Stimulated activated CD8-positive, alpha-beta memory T cell treated with anti-CD3 and anti-CD28 coated beads, Interleukin-15, amount 100 ng/mL, for 1 hour (primary cell): ENCODE measurements around the gene EXOSC9.

Experiments
- DNase-seq: peaks from one replicate; pipeline ENCODE4 v3.0.0-alpha.2; 2020; ENCODE audit warnings: low read depth

The EXOSC9 gene

GRCh38 chr4:121789455-121789854 lies 11.7 kb upstream of the EXOSC9 start:
- no peak for DNase-seq

- DNase-seq, result no peak
Measured at GRCh38 chr4:121789960-121790829, 10.9 kb upstream of the EXOSC9 start.

- no peak for DNase-seq
Measured at GRCh38 chr4:121790976-121791375, 10.1 kb upstream of the EXOSC9 start.

GRCh38 chr4:121791481-121791880 lies 9.6 kb upstream of the EXOSC9 start:
- no peak for DNase-seq

GRCh38 chr4:121792966-121793365 lies 8.2 kb upstream of the EXOSC9 start:
- DNase-seq, result no peak

- DNase-seq, result no peak
Measured at GRCh38 chr4:121794505-121795188, 6.5 kb upstream of the EXOSC9 start.

GRCh38 chr4:121796283-121796682 lies 4.8 kb upstream of the EXOSC9 start:
- no peak for DNase-seq

GRCh38 chr4:121799208-121799823 lies 1.8 kb upstream of the EXOSC9 start:
- DNase-seq, result no peak

GRCh38 chr4:121799867-121800501 lies 1.1 kb upstream of the EXOSC9 start:
- no peak for DNase-seq

- DNase-seq, result no peak
Measured at GRCh38 chr4:121800638-121800960, 524 bp upstream of the EXOSC9 start.

- no peak for DNase-seq
Measured at GRCh38 chr4:121801715-121802075, 572 bp downstream of the EXOSC9 start.

- DNase-seq, result no peak
Measured at GRCh38 chr4:121806411-121806810, 5.3 kb downstream of the EXOSC9 start.

- no peak for DNase-seq
Measured at GRCh38 chr4:121811122-121811521, 10.0 kb downstream of the EXOSC9 start.

- no peak for DNase-seq
Measured at GRCh38 chr4:121814756-121815155, 13.6 kb downstream of the EXOSC9 start.

- DNase-seq, result no peak
Measured at GRCh38 chr4:121817006-121817405, 15.9 kb downstream of the EXOSC9 start.

GRCh38 chr4:121817701-121818100 lies 16.6 kb downstream of the EXOSC9 start:
- DNase-seq, result no peak

- DNase-seq, result no peak
Measured at GRCh38 chr4:121818215-121818614, 17.1 kb downstream of the EXOSC9 start.

- DNase-seq, result no peak
Measured at GRCh38 chr4:121819216-121819965, 18.3 kb downstream of the EXOSC9 start.

- no peak for DNase-seq
Measured at GRCh38 chr4:121822047-121822446, 20.9 kb downstream of the EXOSC9 start.

- no peak for DNase-seq
Measured at GRCh38 chr4:121822796-121823504, 21.8 kb downstream of the EXOSC9 start.

- peak; percentile 94 for DNase-seq
Measured at GRCh38 chr4:121823505-121824170, 22.5 kb downstream of the EXOSC9 start, which contains the start of gene CCNA2. TSS of gene CCNA2 (minus strand) at chr4:121823883. CDS start at chr4:121823628, 255 bp downstream.
